Liver (tissue), 3 donors: ENCODE data around the gene EWSR1.

Experiments
- SP1 ChIP-seq: IDR thresholded peaks from 2 replicates; pipeline ENCODE4 v1.6.1; 2018; ENCODE audit warnings: antibody characterized with exemption, mild to moderate bottlenecking
- TAF1 ChIP-seq: conservative IDR thresholded peaks from 2 replicates; pipeline ENCODE4 v1.6.1; 2016; ENCODE audit warnings: antibody characterized with exemption, mild to moderate bottlenecking
- TF ChIP-seq, protein P1 (sequence below): fragments of 150-350 bp; IDR thresholded peaks from 2 replicates; pipeline ENCODE4 v1.5.1; 2017; ENCODE audit warnings: improper control_type of control experiment, low read depth, low read length; ENCODE audit not compliant: missing input control
- donor health status: healthy.
- donor health status: healthy.

DNA sequence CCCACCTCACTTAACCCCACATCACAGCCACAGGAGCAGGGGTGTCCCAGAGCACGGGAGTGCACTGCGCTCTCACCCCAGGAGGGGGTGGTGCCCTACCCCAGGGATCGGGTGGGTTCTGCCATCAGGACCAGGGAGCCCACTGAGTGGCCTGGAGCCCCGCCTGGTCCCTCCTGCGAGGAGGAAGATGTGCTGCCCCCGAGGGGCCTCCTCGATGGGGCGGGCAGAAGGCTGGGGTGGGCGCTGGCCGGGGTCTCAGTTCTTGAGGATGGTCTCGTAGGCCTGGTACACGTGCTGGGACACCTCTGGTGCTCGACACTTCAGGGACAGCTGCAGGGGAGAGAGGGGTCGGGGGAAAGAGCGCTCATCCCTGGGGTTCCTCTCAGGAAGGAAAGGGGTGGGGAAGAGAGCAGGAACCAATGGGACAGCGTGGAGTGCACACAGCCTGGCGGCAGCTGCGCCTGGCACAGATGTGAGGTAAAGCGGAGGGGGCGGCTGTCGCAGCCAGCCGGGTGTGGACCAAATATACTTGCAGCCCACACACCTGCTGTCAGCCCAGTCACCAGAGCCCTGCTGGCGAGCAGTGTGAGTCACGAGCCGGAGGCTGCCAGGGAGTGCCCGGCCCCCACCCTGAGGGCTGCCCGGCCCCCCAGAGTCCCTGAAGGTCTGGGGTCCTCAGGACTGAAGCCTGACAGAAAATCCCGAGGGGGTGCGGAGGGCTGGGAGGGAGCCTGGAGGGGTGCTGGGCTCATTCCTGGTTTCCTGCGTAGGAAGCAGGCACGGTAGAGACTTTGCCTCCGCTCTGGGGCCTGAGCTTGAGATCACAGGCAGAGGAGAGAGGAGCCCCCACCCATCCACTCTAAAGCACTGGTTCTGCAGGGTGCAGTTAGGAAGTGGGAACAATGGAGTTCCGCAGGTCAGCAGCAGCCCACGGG, 60.8 kb downstream of the EWSR1 start:
- TF ChIP-seq SP1 (no peak), TAF1 (no peak)
- TF ChIP-seq, protein P1, sequence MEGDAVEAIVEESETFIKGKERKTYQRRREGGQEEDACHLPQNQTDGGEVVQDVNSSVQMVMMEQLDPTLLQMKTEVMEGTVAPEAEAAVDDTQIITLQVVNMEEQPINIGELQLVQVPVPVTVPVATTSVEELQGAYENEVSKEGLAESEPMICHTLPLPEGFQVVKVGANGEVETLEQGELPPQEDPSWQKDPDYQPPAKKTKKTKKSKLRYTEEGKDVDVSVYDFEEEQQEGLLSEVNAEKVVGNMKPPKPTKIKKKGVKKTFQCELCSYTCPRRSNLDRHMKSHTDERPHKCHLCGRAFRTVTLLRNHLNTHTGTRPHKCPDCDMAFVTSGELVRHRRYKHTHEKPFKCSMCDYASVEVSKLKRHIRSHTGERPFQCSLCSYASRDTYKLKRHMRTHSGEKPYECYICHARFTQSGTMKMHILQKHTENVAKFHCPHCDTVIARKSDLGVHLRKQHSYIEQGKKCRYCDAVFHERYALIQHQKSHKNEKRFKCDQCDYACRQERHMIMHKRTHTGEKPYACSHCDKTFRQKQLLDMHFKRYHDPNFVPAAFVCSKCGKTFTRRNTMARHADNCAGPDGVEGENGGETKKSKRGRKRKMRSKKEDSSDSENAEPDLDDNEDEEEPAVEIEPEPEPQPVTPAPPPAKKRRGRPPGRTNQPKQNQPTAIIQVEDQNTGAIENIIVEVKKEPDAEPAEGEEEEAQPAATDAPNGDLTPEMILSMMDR: no peak
